Endothelial cell of umbilical vein (primary cell): Measurements from ENCODE around the gene CHST14.

Experiments used
- EZH2 ChIP-seq: IDR thresholded peaks from 2 replicates; pipeline ENCODE4 v1.6.1; 2012; ENCODE audit warnings: borderline replicate concordance, low read depth, mild to moderate bottlenecking, moderate library complexity, low read length, inconsistent platforms; ENCODE audit not compliant: severe bottlenecking
- GATA2 ChIP-seq: IDR thresholded peaks from 2 replicates; pipeline ENCODE4 v1.7.0; 2011; ENCODE audit warnings: low read depth, mild to moderate bottlenecking, moderate library complexity, mixed read lengths, low read length; ENCODE audit not compliant: insufficient read length, insufficient read depth
- JUN ChIP-seq: IDR thresholded peaks from 2 replicates; pipeline ENCODE4 v1.6.1; 2011; ENCODE audit warnings: borderline replicate concordance, low read depth; ENCODE audit not compliant: insufficient read length, insufficient read depth
- MAX ChIP-seq: IDR thresholded peaks from 2 replicates; pipeline ENCODE4 v1.6.1; 2011; ENCODE audit not compliant: insufficient read depth, insufficient read length
- MYC ChIP-seq: IDR thresholded peaks from one replicate; pipeline ENCODE4 v1.6.1; 2011; ENCODE audit warnings: mild to moderate bottlenecking, low read depth, low read length
- POLR2A ChIP-seq: IDR thresholded peaks from 2 replicates; pipeline ENCODE4 v1.6.1; 2012; ENCODE audit warnings: low read depth, mild to moderate bottlenecking, control low read depth, low read length
- POLR2AphosphoS5 ChIP-seq: IDR thresholded peaks from 2 replicates; pipeline ENCODE4 v1.6.1; 2012; ENCODE audit warnings: low read depth, mild to moderate bottlenecking, control low read depth, low read length, moderate library complexity; ENCODE audit not compliant: insufficient read depth
- TF ChIP-seq, protein P1 (sequence below), 2 donors: IDR thresholded peaks; 1 replicate in 1 of 2; 2 replicates in 1 of 2; pipeline ENCODE4 v1.5.1; 2011; ENCODE audit warnings: low read length in 2 of 2, mild to moderate bottlenecking in 2 of 2, moderate library complexity in 2 of 2, control low read depth in 1 of 2, inconsistent platforms in 1 of 2, low read depth in 1 of 2; ENCODE audit not compliant: insufficient read depth in 1 of 2; ENCODE audit errors: extremely low read depth in 1 of 2

DNA sequence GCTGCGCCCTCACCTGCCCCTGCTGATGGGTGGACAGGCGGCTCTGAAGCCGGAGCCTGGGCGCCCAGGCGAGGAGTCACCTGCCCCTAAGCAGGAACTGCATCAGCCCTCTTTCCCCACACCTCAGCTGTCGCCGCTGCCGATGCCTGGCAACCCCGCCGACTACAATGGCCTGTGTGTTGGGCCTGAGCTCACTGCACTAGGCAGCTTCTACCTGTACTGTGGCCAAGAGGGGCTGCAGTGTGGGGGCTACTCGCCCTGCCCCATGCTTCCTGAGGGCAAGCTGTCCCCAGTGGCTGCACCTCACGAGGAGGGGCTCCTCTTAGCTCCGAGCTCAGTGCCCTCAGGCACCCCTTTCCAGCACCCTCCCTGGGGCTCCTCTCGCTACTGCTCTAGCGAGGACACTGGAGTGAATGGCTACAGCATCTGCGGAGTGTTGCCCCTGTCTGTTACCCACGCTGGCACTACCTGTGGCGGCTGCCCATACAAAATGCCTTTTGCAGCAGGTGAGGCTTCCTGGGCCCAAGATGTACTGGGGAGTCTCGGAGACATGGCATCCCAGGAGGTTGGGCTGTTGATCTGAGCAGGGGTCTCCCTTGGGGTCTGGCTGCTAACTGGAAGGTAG lies 11.3 kb upstream of the CHST14 start:
- TF ChIP-seq, protein P1, sequence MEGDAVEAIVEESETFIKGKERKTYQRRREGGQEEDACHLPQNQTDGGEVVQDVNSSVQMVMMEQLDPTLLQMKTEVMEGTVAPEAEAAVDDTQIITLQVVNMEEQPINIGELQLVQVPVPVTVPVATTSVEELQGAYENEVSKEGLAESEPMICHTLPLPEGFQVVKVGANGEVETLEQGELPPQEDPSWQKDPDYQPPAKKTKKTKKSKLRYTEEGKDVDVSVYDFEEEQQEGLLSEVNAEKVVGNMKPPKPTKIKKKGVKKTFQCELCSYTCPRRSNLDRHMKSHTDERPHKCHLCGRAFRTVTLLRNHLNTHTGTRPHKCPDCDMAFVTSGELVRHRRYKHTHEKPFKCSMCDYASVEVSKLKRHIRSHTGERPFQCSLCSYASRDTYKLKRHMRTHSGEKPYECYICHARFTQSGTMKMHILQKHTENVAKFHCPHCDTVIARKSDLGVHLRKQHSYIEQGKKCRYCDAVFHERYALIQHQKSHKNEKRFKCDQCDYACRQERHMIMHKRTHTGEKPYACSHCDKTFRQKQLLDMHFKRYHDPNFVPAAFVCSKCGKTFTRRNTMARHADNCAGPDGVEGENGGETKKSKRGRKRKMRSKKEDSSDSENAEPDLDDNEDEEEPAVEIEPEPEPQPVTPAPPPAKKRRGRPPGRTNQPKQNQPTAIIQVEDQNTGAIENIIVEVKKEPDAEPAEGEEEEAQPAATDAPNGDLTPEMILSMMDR (IDR thresholded peaks at IDR 0.05; ENCODE audit: extremely low read depth in 1 of 2, insufficient read depth in 1 of 2, low read depth in 1 of 2, low read length in 2 of 2): no peak
- no peak for TF ChIP-seq POLR2A
- TF ChIP-seq POLR2AphosphoS5: no peak
- TF ChIP-seq MYC: no peak
- no peak for TF ChIP-seq EZH2
- TF ChIP-seq GATA2: no peak
- no peak for TF ChIP-seq MAX
- no peak for TF ChIP-seq JUN
